IPS-18a (cell line): ENCODE measurements around the gene CEP250.

Experiments used
- H3K27ac ChIP-seq: one replicate; pipeline ENCODE4 v1.5.1; 2013; ENCODE audit warnings: low read length
- H3K27me3 ChIP-seq: one replicate; pipeline ENCODE4 v1.6.1; 2013; ENCODE audit warnings: mild to moderate bottlenecking, low read length; ENCODE audit not compliant: control insufficient read depth, insufficient read depth
- H3K36me3 ChIP-seq: one replicate; pipeline ENCODE4 v1.6.1; 2013; ENCODE audit warnings: low read depth, low read length; ENCODE audit not compliant: control insufficient read depth
- H3K4me1 ChIP-seq: one replicate; pipeline ENCODE4 v1.6.1; 2013; ENCODE audit warnings: low read depth, low read length; ENCODE audit not compliant: control insufficient read depth
- H3K4me3 ChIP-seq: one replicate; pipeline ENCODE4 v1.5.1; 2013; ENCODE audit warnings: low read length
- H3K9ac ChIP-seq: one replicate; pipeline ENCODE4 v1.6.1; 2013; ENCODE audit warnings: mild to moderate bottlenecking, low read length, moderate library complexity
- H3K9me3 ChIP-seq: one replicate; pipeline ENCODE4 v1.6.1; 2013; ENCODE audit warnings: low read depth, low read length; ENCODE audit not compliant: control insufficient read depth

Gene CEP250

GRCh38 chr20:35558451-35558850 is 103.1 kb downstream of the CEP250 start:
- Histone ChIP-seq H3K4me3 (no peak overlapping the region), H3K27me3 (no peaks in the 10 kb centered on the region), H3K9ac (no peak overlapping the region), H3K9me3 (no peaks in the 10 kb centered on the region), H3K36me3 (peaks cover 34% of the 10 kb centered on the region), H3K4me1 (no peaks in the 10 kb centered on the region), H3K27ac (no peak overlapping the region)

DNA sequence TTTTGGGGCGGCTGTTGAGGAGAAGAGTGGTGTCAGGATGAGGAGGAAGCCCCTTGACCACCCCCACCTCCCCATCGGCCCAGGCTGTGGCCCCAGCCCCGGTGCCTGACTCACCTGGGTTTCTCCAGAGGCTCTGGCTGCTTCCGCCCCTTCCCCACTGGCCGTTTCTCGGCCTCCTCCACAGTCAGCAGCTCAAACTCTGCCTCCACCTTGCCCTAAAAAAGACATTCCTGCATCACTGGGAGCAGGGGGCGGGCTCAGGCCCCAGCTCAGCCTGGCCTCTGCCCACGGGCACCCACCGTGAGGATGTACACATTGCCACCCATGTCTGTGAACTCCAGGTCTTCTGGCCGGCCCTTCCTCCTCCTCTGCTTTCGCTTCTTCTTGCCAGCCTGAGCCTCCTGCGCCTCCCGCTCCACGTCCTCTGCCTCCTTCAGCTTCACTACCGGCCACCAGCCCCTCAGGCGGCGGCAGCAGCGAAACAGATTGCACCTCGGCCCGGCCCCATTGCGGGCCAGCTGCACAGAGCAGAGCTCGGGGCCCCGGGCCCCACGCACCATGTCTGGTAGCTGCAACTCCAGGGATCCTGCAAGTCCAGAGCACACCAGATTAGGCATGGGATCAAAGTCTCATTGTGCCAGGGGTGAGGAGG is 103.8 kb downstream of the CEP250 start:
- H3K9me3 ChIP-seq: no peaks in the 10 kb centered on the region
- H3K27ac ChIP-seq: no peak overlapping the region
- H3K9ac ChIP-seq: no peak overlapping the region
- H3K36me3 ChIP-seq: peaks cover 31% of the 10 kb centered on the region
- no peaks in the 10 kb centered on the region for H3K4me1 ChIP-seq
- no peaks in the 10 kb centered on the region for H3K27me3 ChIP-seq
- no peak overlapping the region for H3K4me3 ChIP-seq

DNA sequence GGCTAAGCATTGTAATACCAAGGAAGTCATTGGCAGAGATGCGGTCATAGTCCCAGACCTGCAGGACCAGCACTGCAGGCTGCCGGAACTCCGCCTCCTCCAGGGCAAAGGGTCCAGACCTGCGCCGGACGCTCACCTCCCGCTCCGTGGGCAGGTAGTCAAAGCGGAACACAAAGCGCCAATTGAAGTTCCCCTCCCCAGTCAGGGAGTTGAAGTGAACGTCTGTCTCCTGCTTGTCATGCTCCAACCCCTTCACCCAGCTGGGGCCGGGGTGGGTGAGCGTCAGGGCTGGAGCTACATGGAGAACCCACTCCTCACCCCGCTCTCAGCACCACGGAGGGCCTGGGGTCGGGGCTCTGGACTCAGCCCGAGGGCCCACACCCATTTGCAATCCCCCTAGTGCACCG is 104.7 kb downstream of the CEP250 start:
- Histone ChIP-seq H3K27me3 (no peaks in the 10 kb centered on the region), H3K9ac (no peak overlapping the region), H3K9me3 (no peaks in the 10 kb centered on the region), H3K27ac (no peak overlapping the region), H3K36me3 (peaks cover 27% of the 10 kb centered on the region), H3K4me1 (no peaks in the 10 kb centered on the region), H3K4me3 (no peak overlapping the region)

- Histone ChIP-seq H3K4me1 (no peaks in the 10 kb centered on the region), H3K9ac (no peak overlapping the region), H3K4me3 (no peak overlapping the region), H3K9me3 (no peaks in the 10 kb centered on the region), H3K36me3 (peaks cover 22% of the 10 kb centered on the region), H3K27me3 (no peaks in the 10 kb centered on the region), H3K27ac (no peak overlapping the region)
Measured at GRCh38 chr20:35560541-35560940, 105.1 kb downstream of the CEP250 start.

- H3K36me3 ChIP-seq: peaks cover 15% of the 10 kb centered on the region
- H3K9me3 ChIP-seq: no peaks in the 10 kb centered on the region
- no peak overlapping the region for H3K9ac ChIP-seq
- H3K27ac ChIP-seq: no peak overlapping the region
- H3K4me3 ChIP-seq: no peak overlapping the region
- no peaks in the 10 kb centered on the region for H3K27me3 ChIP-seq
- no peaks in the 10 kb centered on the region for H3K4me1 ChIP-seq
Measured at GRCh38 chr20:35561268-35561667, 105.9 kb downstream of the CEP250 start.

DNA sequence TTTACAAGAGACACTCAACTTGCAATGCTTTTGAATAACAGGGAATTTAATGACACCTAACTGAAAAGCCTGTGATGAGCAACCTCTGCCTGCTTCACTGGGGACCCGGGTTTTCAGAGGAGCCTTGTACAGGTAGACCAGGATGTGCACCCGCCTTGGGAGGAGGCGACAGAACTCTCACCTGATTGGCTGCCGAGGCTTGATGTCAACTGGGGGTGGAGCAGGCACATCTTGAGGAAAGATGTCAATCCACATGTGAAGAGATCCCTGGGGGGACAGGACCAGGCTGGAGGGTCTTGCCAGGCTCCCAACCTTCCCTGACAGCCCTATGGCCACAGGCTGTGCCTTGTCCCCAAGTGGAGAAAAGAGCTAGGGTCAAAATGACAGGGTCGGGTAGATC is 106.3 kb downstream of the CEP250 start:
- no peak overlapping the region for H3K4me3 ChIP-seq
- no peaks in the 10 kb centered on the region for H3K4me1 ChIP-seq
- no peak overlapping the region for H3K9ac ChIP-seq
- peaks cover 15% of the 10 kb centered on the region for H3K36me3 ChIP-seq
- no peaks in the 10 kb centered on the region for H3K9me3 ChIP-seq
- no peaks in the 10 kb centered on the region for H3K27me3 ChIP-seq
- no peak overlapping the region for H3K27ac ChIP-seq

DNA sequence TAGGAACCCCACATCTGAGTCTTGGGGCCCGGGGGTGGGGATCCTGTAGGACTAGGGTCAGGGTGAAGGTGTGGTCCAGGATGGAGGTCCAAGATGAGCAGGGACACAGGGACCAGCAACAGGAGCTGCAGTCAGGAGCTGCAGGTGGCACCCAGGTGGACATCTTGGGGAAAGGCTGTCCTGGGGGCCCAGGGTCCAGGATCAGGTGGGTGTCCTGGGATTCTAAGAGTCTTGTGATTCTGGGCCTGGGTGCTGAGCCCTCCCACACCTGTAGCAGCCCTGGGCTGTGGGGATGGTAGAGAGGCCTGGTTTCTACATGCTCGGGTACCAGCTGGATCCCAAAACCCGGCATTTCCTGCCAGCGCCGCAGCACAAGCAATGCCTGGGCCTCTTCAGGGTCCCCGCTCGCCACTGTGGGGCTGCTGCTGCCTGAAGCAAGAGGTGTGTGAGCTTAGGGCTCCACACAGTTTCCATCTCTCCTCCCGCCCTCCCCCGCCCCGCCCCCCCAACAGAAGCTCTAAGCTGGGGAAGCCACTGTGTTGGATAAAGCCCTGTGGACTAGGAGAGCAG is 107.2 kb downstream of the CEP250 start:
- Histone ChIP-seq H3K36me3 (peaks cover 5% of the 10 kb centered on the region), H3K27ac (no peak overlapping the region), H3K4me3 (no peak overlapping the region), H3K9ac (no peak overlapping the region), H3K9me3 (no peaks in the 10 kb centered on the region), H3K27me3 (no peaks in the 10 kb centered on the region), H3K4me1 (no peaks in the 10 kb centered on the region)

DNA sequence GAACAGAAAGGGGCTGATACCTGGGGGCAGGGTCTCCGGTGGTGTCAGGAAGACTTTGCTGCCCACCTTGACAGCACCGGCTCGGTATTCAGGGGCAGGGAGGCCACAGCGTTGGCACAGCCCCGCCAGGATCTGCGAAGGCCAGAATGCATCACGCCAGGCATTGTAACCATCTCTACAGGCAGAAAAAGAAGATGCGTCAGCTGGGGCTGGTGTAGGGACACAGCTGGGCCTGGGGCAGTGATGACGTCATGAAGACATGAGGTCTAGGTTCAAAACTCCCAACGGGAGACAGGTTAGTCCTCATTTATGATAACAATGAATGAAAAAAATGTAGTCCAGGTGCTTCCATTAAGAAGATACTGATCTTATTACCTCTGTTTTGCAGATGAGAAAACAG is 108.4 kb downstream of the CEP250 start:
- no peaks in the 10 kb centered on the region for H3K27me3 ChIP-seq
- H3K9me3 ChIP-seq: no peaks in the 10 kb centered on the region
- H3K4me1 ChIP-seq: no peaks in the 10 kb centered on the region
- no peak overlapping the region for H3K4me3 ChIP-seq
- no peaks in the 10 kb centered on the region for H3K36me3 ChIP-seq
- no peak overlapping the region for H3K27ac ChIP-seq
- H3K9ac ChIP-seq: no peak overlapping the region

- Histone ChIP-seq H3K9ac (no peak overlapping the region), H3K4me1 (no peaks in the 10 kb centered on the region), H3K4me3 (no peak overlapping the region), H3K9me3 (no peaks in the 10 kb centered on the region), H3K27ac (no peak overlapping the region), H3K27me3 (no peaks in the 10 kb centered on the region), H3K36me3 (no peaks in the 10 kb centered on the region)
Measured at GRCh38 chr20:35564905-35565304, 109.5 kb downstream of the CEP250 start.

GRCh38 chr20:35568645-35569044 is 113.2 kb downstream of the CEP250 start:
- Histone ChIP-seq H3K9me3 (no peaks in the 10 kb centered on the region), H3K9ac (no peak overlapping the region), H3K27ac (no peak overlapping the region), H3K4me1 (no peaks in the 10 kb centered on the region), H3K27me3 (no peaks in the 10 kb centered on the region), H3K36me3 (no peaks in the 10 kb centered on the region), H3K4me3 (no peak overlapping the region)
